Activated effector memory CD4-positive, alpha-beta T cell treated with anti-CD3 and anti-CD28 coated beads, Interleukin-2, amount 50 U/mL, for 16 hours (primary cell): ENCODE results near the gene AMT.

Experiments used
- DNase-seq: peaks from one replicate; pipeline ENCODE4 v3.0.0-alpha.2; 2020

AMT gene

GRCh38 chr3:49422379-49423248, at the start of gene AMT:
TSS of gene AMT (minus strand) at chr3:49422473. CDS start at chr3:49422450, 23 bp downstream.
- no peak for DNase-seq

GRCh38 chr3:49470714-49471420, 48.6 kb upstream of the AMT start:
- DNase-seq = no peak

GRCh38 chr3:49469936-49470713, 47.9 kb upstream of the AMT start, which contains the start of gene DAG1:
TSS of gene DAG1 (plus strand) at chr3:49470267. CDS start at chr3:49510535, 40,268 bp downstream.
- DNase-seq = peak; percentile 98

GRCh38 chr3:49469037-49469935, 47.0 kb upstream of the AMT start:
- no peak for DNase-seq

GRCh38 chr3:49466085-49466484, 43.8 kb upstream of the AMT start:
- DNase-seq = no peak

- DNase-seq = no peak
Measured at GRCh38 chr3:49465270-49466034, 43.2 kb upstream of the AMT start.

- no peak for DNase-seq
Measured at GRCh38 chr3:49462222-49462621, 39.9 kb upstream of the AMT start.

GRCh38 chr3:49461443-49462171, 39.3 kb upstream of the AMT start:
- no peak for DNase-seq

GRCh38 chr3:49460956-49461355, 38.7 kb upstream of the AMT start:
- DNase-seq = no peak

GRCh38 chr3:49460188-49460890, 38.1 kb upstream of the AMT start:
- DNase-seq = no peak

- no peak for DNase-seq
Measured at GRCh38 chr3:49456466-49456865, 34.2 kb upstream of the AMT start.

GRCh38 chr3:49454898-49455681, 32.8 kb upstream of the AMT start:
- no peak for DNase-seq

GRCh38 chr3:49454458-49454857, 32.2 kb upstream of the AMT start:
- no peak for DNase-seq

- no peak for DNase-seq
Measured at GRCh38 chr3:49453621-49454020, 31.3 kb upstream of the AMT start.

- no peak for DNase-seq
Measured at GRCh38 chr3:49445391-49445790, 23.1 kb upstream of the AMT start.

GRCh38 chr3:49434731-49435130, 12.5 kb upstream of the AMT start:
- no peak for DNase-seq

- DNase-seq = no peak
Measured at GRCh38 chr3:49428752-49429080, 6.4 kb upstream of the AMT start.

GRCh38 chr3:49427586-49427985, 5.3 kb upstream of the AMT start:
- DNase-seq = no peak

GRCh38 chr3:49424816-49425215, 2.5 kb upstream of the AMT start:
- DNase-seq = no peak
